Transverse colon (tissue), 4 donors: Measurements from ENCODE around the gene RAB17. TPM values are rescaled to one million over a fixed set of nuclear protein-coding genes. Genes with fewer than 3 reads are reported as not detected.

Experiments used
- DNase-seq: peaks from one replicate; pipeline ENCODE4 v3.0.0-alpha.2; 2019
- H3K27ac ChIP-seq, 4 donors: fragments of 200-600 bp; sonication (generic); 2 replicates each; pipeline ENCODE4 v1.5.1; 2016 to 2018; ENCODE audit warnings: inconsistent platforms in 4 of 4
- H3K27me3 ChIP-seq: fragments of 200-600 bp; sonication (generic); 2 replicates; pipeline ENCODE4 v1.5.1; 2017; ENCODE audit warnings: inconsistent platforms
- H3K36me3 ChIP-seq, 4 donors: fragments of 200-600 bp; sonication (generic); 2 replicates each; pipeline ENCODE4 v1.5.1; 2017 to 2019; ENCODE audit warnings: inconsistent platforms in 4 of 4
- H3K4me1 ChIP-seq, 4 donors: fragments of 200-600 bp; sonication (generic); 2 replicates each; pipeline ENCODE4 v1.5.1; 2017 to 2020; ENCODE audit warnings: inconsistent platforms in 4 of 4
- H3K4me3 ChIP-seq, 4 donors: fragments of 200-600 bp; sonication (generic); 1 replicate in 1 of 4; 2 replicates in 3 of 4; pipeline versions ENCODE4 v1.5.1 to v1.6.1; 2017 to 2019; ENCODE audit warnings: inconsistent platforms in 4 of 4
- H3K9me3 ChIP-seq, 2 donors: fragments of 200-600 bp; sonication (generic); 2 replicates each; pipeline ENCODE4 v1.5.1; 2017 to 2019; ENCODE audit warnings: inconsistent platforms in 2 of 2
- CTCF ChIP-seq, 5 experiments: fragments of 200-600 bp in 3 of 5; fragments of 450-650 bp in 2 of 5; sonication (generic) in 3 of 5; IDR thresholded peaks; 1 replicate in 2 of 5; 2 replicates in 3 of 5; pipeline ENCODE4 v1.5.1; 2016 to 2017; ENCODE audit warnings: antibody characterized with exemption in 5 of 5, inconsistent platforms in 3 of 5, mild to moderate bottlenecking in 2 of 5, moderate library complexity in 1 of 5
- EP300 ChIP-seq: sonication (generic); formaldehyde crosslinking; IDR thresholded peaks from one replicate; pipeline ENCODE4 v1.6.1; 2017; ENCODE audit warnings: antibody characterized with exemption, low read depth
- POLR2A ChIP-seq: fragments of 450-650 bp; IDR thresholded peaks from one replicate; pipeline ENCODE4 v1.6.1; 2016; ENCODE audit warnings: antibody characterized with exemption, mild to moderate bottlenecking, moderate library complexity
- POLR2AphosphoS5 ChIP-seq, 3 donors: sonication (generic); formaldehyde crosslinking; IDR thresholded peaks; one replicate each; pipeline ENCODE4 v1.6.1; 2016; ENCODE audit warnings: antibody characterized with exemption in 3 of 3
- WGBS, 2 donors: methylation state at CpG; one replicate each; pipeline ENCODE4 v1.1.5; 2018; ENCODE audit warnings: low coverage in 1 of 2; 5-methylcytosine and 5-hydroxymethylcytosine counted together
- in situ Hi-C, 4 donors: fragments of 200-750 bp; cut with MboI; loops; one replicate each; pipeline versions ENCODE4 v1.15.0 to v1.15.1; 2017; ENCODE audit warnings: low sequenced_read_pairs in 3 of 4, low pct_ligation_motif_present in 1 of 4, low pct_unique_long_range_greater_than_20kb in 1 of 4
- intact Hi-C: fragments of 100-400 bp; cut with DNase I; formaldehyde crosslinking; loops from one replicate; pipeline ENCODE4 v1.15.1; 2023; ENCODE audit warnings: low total_unique reads
- total RNA-seq, 4 donors: library from RNA; depleted of rRNA; stranded (reverse); fragments of >200 nt; gene quantifications; one replicate each; pipeline ENCODE4 v1.1.0, GENCODE V29; 2016

The RAB17 gene
- total RNA-seq, 4 donors from 2014 or later: 25.1 to 104 (median 65.6) TPM

GRCh38 chr2:237539681-237540080 is 50.9 kb downstream of the RAB17 start:
- no peak for DNase-seq
- no peak for TF ChIP-seq EP300
- TF ChIP-seq POLR2AphosphoS5 (IDR thresholded peaks at IDR 0.05): no peak
- no peak for TF ChIP-seq CTCF (IDR thresholded peaks at IDR 0.05)
- no peak for TF ChIP-seq POLR2A
- WGBS, 2 donors: 65% methylated on average over 6 of the region's 6 CpGs; no CpG with 5 or more reads in 1 of the 2 donors
- in situ Hi-C loops: no loop called here
- H3K27ac ChIP-seq: no peak overlapping the region
- no peaks in the 10 kb centered on the region for H3K27me3 ChIP-seq
- no peaks in the 10 kb centered on the region for H3K9me3 ChIP-seq
- peaks cover 0 to 13% (median 9%) of the 10 kb centered on the region in 4 donors for H3K4me1 ChIP-seq
- H3K36me3 ChIP-seq: no peaks in the 10 kb centered on the region
- intact Hi-C loops: no loop called here
- no peak overlapping the region for H3K4me3 ChIP-seq

- no peak for DNase-seq
- Histone ChIP-seq H3K4me3 (no peak overlapping the region), H3K9me3 (no peaks in the 10 kb centered on the region), H3K36me3 (no peaks in the 10 kb centered on the region), H3K4me1 (peaks cover 0 to 13% (median 9%) of the 10 kb centered on the region in 4 donors), H3K27ac (no peak overlapping the region), H3K27me3 (no peaks in the 10 kb centered on the region)
- in situ Hi-C loops: no loop called here
- intact Hi-C loops: no loop called here
- 89 to 90% methylated on average over 10 to 18 of the region's 18 CpGs for WGBS, 2 donors
- no peak for TF ChIP-seq POLR2AphosphoS5 (IDR thresholded peaks at IDR 0.05)
- no peak for TF ChIP-seq EP300
Observed at GRCh38 chr2:237538901-237539300, 51.6 kb downstream of the RAB17 start.

GRCh38 chr2:237538001-237538720 is 52.4 kb downstream of the RAB17 start:
- H3K9me3 ChIP-seq: no peaks in the 10 kb centered on the region
- no peaks in the 10 kb centered on the region for H3K36me3 ChIP-seq
- WGBS, 2 donors: 80 to 82% methylated on average over 2 to 29 of the region's 29 CpGs
- in situ Hi-C loops: no loop called here
- H3K4me1 ChIP-seq: peaks cover 0 to 13% (median 9%) of the 10 kb centered on the region in 4 donors
- H3K4me3 ChIP-seq: no peak overlapping the region
- DNase-seq: no peak
- intact Hi-C loops: no loop called here
- TF ChIP-seq POLR2A: no peak
- no peak for TF ChIP-seq CTCF (IDR thresholded peaks at IDR 0.05)
- no peak for TF ChIP-seq EP300
- TF ChIP-seq POLR2AphosphoS5 (IDR thresholded peaks at IDR 0.05): no peak
- H3K27me3 ChIP-seq: no peaks in the 10 kb centered on the region
- no peak overlapping the region for H3K27ac ChIP-seq

GRCh38 chr2:237536617-237537016 is 53.9 kb downstream of the RAB17 start:
- peaks cover 0 to 13% (median 9%) of the 10 kb centered on the region in 4 donors for H3K4me1 ChIP-seq
- TF ChIP-seq POLR2A (no peak), CTCF (IDR thresholded peaks at IDR 0.05) (no peak), EP300 (no peak), POLR2AphosphoS5 (IDR thresholded peaks at IDR 0.05) (no peak)
- H3K36me3 ChIP-seq: no peaks in the 10 kb centered on the region
- in situ Hi-C loops (no loop called here), intact Hi-C loops (no loop called here)
- H3K27ac ChIP-seq: no peak overlapping the region
- H3K4me3 ChIP-seq: no peak overlapping the region
- 92% methylated on average over 9 of the region's 9 CpGs; no CpG with 5 or more reads in 1 of the 2 donors for WGBS, 2 donors
- no peaks in the 10 kb centered on the region for H3K27me3 ChIP-seq
- no peak for DNase-seq
- H3K9me3 ChIP-seq: no peaks in the 10 kb centered on the region

- in situ Hi-C loops: no loop called here
- peaks cover 0 to 12% (median 6%) of the 10 kb centered on the region in 4 donors for H3K4me1 ChIP-seq
- no peaks in the 10 kb centered on the region for H3K9me3 ChIP-seq
- H3K27me3 ChIP-seq: no peaks in the 10 kb centered on the region
- no peak overlapping the region for H3K27ac ChIP-seq
- DNase-seq: no peak
- H3K36me3 ChIP-seq: no peaks in the 10 kb centered on the region
- intact Hi-C loops: no loop called here
- no peak overlapping the region for H3K4me3 ChIP-seq
- WGBS, 2 donors: 80 to 92% methylated on average over 1 to 5 of the region's 5 CpGs
- no peak for TF ChIP-seq POLR2A
- no peak for TF ChIP-seq POLR2AphosphoS5 (IDR thresholded peaks at IDR 0.05)
Observed at GRCh38 chr2:237536083-237536415, 54.5 kb downstream of the RAB17 start.
